Dermis microvascular lymphatic vessel endothelial cell (primary cell): ENCODE measurements around the gene SLC17A3. TPM values are rescaled to one million over a fixed set of nuclear protein-coding genes. Genes with fewer than 3 reads are reported as not detected.

Source experiments
- DNase-seq, 2 donors: peaks; one replicate each; pipeline versions ENCODE4 v3.0.0 to v3.0.0-alpha.2; 2010; ENCODE audit warnings: low read depth in 2 of 2
- total RNA-seq: library from RNA; depleted of rRNA; stranded (reverse); fragments of >200 nt; gene quantifications from 2 replicates; pipeline ENCODE4 v1.2.1, GENCODE V29; 2014

The SLC17A3 gene
- not detected in 2 replicates for total RNA-seq

- no peak for DNase-seq
Observed at GRCh38 chr6:25874118-25874517, at the start of gene SLC17A3. SLC17A3 (minus strand) TSS chr6:25874243; CDS start chr6:25868387, 5,856 bp downstream.

GRCh38 chr6:25922301-25922700 lies 48.3 kb upstream of the SLC17A3 start:
- DNase-seq, result no peak

GRCh38 chr6:25921525-25922203 lies 47.6 kb upstream of the SLC17A3 start:
- DNase-seq, result no peak

GRCh38 chr6:25919657-25920056 lies 45.6 kb upstream of the SLC17A3 start:
- no peak for DNase-seq

GRCh38 chr6:25918083-25918683 lies 44.1 kb upstream of the SLC17A3 start:
- no peak for DNase-seq

DNA sequence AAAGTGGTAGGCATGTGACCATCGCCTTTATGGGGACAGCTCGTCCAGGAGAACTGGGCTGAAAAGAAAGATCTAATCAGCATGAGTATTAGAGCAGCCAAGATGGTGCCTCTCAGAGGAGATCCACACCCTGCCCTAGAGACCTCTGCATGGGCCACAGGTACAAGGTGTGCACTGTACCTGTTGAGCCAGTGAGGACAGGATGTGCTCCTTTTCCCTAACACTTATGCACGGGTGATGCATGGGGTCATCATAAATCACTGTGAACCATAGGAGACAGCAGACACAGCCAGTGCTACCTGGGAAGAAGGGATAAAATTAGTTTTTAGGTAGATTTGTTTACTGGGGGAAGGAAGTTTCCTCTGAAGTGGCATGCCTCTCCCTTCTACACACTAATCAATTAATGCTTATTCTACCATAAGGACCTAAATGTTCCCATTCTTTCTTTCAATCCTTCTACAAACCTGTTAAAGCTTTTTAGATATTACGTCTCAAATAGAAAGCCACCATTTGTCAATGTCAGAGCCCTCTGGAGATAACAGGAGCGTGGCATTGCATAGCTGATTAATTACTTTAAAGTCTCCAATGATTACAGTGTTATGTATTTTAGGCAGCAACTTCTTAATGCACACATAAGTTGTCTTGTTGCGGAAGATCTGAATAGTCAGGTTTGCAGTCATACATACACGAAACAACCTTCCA lies 42.9 kb upstream of the SLC17A3 start:
- DNase-seq, result no peak

- DNase-seq, result no peak
Observed at GRCh38 chr6:25916330-25916729, 42.3 kb upstream of the SLC17A3 start.

GRCh38 chr6:25913741-25914140 lies 39.7 kb upstream of the SLC17A3 start:
- DNase-seq, result no peak

- no peak for DNase-seq
Observed at GRCh38 chr6:25911351-25911750, 37.3 kb upstream of the SLC17A3 start.

DNA sequence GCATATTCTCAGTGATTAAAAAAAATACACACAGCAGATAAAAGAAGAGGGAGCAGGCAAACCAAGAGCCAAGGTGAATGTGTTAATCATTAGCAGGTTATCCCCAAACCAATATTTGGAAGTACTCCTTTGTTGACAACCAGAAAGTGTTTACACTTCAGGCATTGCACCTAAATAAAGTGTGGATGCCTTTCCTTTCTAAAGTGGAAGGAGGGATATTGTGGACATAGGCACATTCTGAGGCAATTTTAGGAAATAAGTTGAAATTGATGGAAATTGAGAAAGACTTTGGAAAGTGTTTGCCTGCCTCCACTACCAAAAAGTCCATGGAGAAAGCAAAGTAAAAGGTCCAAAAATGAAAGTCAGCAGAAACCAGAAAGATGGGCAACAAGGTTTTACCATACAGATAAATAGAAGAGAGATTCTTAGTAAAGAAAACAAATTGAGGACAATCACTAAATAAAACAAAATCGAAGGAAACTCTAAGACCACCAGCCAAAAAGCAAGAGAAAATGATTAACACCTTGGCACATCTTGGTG lies 33.5 kb upstream of the SLC17A3 start:
- no peak for DNase-seq

GRCh38 chr6:25903467-25904099 lies 29.5 kb upstream of the SLC17A3 start:
- no peak for DNase-seq

GRCh38 chr6:25902071-25902470 lies 28.0 kb upstream of the SLC17A3 start:
- DNase-seq, result no peak

- DNase-seq, result no peak
Observed at GRCh38 chr6:25900843-25901242, 26.8 kb upstream of the SLC17A3 start.

GRCh38 chr6:25899580-25900408 lies 25.8 kb upstream of the SLC17A3 start:
- DNase-seq, result no peak

GRCh38 chr6:25899123-25899522 lies 25.1 kb upstream of the SLC17A3 start:
- DNase-seq, result no peak

DNA sequence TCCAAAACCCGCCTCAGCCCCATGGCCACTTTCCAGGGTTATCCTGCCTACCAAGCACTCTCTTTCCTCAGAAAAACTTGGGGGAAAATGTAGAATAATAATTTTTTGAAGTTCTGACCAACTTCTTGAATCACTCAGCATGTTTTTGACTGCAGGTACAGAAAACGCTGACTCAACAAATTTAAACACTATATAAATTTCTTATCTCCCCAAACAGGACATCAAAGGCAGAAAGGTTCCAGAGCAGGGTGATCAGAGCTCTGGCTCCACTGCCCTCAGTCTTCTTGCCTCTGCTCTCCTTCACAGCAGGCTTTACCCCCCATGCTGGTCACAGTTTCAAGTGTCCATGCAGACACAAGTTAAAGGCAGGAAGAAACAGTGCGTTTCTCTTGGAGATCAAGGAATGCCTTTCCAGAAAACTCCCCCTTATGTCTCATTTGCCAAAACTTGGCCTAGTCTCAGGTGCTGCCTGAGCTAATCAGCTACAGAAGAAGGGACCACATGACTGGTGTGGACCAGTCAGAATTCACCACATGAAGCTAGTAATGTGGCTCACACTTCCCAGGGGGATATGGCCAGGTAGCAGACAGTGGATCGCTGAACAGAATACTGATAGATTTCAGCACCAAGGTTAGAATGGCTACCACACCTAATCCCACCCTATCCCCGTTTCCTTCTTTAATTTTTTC lies 24.4 kb upstream of the SLC17A3 start:
- no peak for DNase-seq

DNA sequence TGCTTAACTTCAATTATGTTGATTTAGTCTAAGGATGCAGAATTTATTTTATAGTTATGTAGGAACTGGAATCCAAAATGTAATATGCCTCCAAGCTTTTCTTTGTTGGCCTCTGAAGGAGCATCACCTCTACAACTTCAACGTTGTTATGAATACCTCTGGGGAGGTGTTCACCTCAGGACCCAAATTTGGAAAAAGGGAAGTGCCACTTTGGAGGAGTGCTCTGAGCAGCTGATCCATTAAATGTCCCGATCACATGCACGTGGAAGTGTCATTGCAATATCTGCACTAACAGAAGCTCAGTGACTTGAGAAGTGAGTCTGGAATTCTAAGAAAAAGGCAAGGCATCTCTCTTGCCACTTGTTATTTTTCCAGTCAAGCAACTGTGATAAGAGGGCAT lies 22.2 kb upstream of the SLC17A3 start:
- DNase-seq, result no peak

GRCh38 chr6:25895771-25896170 lies 21.7 kb upstream of the SLC17A3 start:
- DNase-seq, result no peak

- DNase-seq, result no peak
Observed at GRCh38 chr6:25893778-25894177, 19.7 kb upstream of the SLC17A3 start.

- no peak for DNase-seq
Observed at GRCh38 chr6:25892877-25893276, 18.8 kb upstream of the SLC17A3 start.
